B cell (primary cell): ENCODE data around the gene GPATCH8.

Experiments used
- EZH2 ChIP-seq: IDR thresholded peaks from 2 replicates; pipeline ENCODE4 v1.6.1; 2012; ENCODE audit warnings: borderline replicate concordance, low read depth, mild to moderate bottlenecking, moderate library complexity, low read length; ENCODE audit not compliant: insufficient read depth, poor library complexity, severe bottlenecking
- TF ChIP-seq, protein P1 (sequence below): fragments of 200-600 bp; IDR thresholded peaks from one replicate; pipeline ENCODE4 v1.8.0; 2022; ENCODE audit warnings: antibody characterized with exemption, mild to moderate bottlenecking

DNA sequence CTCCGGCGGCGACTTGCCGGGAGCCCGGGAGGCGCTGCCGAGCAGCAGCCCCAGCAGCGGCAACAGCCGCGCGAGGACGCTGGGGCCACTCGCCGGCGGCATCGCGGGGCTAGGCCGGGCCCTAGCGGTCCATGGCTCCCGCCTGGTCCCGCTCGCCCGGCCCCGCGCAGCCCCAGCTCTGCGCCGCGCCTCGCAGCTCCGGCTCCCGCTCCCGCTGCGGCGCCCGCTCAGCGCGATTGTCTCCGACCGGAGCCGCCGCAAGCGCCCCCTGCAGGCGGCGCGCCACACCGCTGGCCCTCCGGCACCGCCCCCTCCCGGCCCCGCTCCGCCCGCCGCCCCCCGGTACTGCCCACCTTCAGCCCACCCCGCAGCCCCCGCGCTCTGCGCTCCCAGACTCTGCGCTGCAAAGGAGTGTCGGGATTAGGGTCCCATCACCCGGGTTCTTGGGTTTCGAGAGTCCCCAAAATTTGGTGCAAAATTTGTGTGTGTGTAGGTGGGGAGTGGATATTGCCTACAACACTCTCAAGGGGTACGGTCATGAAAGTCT, 139.5 kb downstream of the GPATCH8 start, which contains the start of gene FAM171A2:
- TF ChIP-seq, protein P1, sequence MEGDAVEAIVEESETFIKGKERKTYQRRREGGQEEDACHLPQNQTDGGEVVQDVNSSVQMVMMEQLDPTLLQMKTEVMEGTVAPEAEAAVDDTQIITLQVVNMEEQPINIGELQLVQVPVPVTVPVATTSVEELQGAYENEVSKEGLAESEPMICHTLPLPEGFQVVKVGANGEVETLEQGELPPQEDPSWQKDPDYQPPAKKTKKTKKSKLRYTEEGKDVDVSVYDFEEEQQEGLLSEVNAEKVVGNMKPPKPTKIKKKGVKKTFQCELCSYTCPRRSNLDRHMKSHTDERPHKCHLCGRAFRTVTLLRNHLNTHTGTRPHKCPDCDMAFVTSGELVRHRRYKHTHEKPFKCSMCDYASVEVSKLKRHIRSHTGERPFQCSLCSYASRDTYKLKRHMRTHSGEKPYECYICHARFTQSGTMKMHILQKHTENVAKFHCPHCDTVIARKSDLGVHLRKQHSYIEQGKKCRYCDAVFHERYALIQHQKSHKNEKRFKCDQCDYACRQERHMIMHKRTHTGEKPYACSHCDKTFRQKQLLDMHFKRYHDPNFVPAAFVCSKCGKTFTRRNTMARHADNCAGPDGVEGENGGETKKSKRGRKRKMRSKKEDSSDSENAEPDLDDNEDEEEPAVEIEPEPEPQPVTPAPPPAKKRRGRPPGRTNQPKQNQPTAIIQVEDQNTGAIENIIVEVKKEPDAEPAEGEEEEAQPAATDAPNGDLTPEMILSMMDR, result peak; percentile 87
- TF ChIP-seq EZH2, result no peak
